Suprapubic skin (tissue), 4 donors: ENCODE measurements around the gene CHKB. TPM values are rescaled to one million over a fixed set of nuclear protein-coding genes. Genes with fewer than 3 reads are reported as not detected.
A peak's percentile ranks its signal among the peaks of the same experiment; 100 is the strongest.

Source experiments
- DNase-seq, 2 donors: peaks; one replicate each; pipeline ENCODE4 v3.0.0-alpha.2; 2019; ENCODE audit warnings: low spot score in 2 of 2
- H3K27ac ChIP-seq: fragments of 200-600 bp; sonication (generic); one replicate; pipeline ENCODE4 v1.5.1; 2019
- H3K27me3 ChIP-seq: fragments of 200-600 bp; sonication (generic); one replicate; pipeline ENCODE4 v1.5.1; 2019
- H3K36me3 ChIP-seq: fragments of 200-600 bp; sonication (generic); one replicate; pipeline ENCODE4 v1.5.1; 2019
- H3K4me1 ChIP-seq: fragments of 200-600 bp; sonication (generic); one replicate; pipeline ENCODE4 v1.5.1; 2019
- H3K4me3 ChIP-seq: fragments of 200-600 bp; sonication (generic); one replicate; pipeline ENCODE4 v1.5.1; 2019; ENCODE audit warnings: mild to moderate bottlenecking
- H3K9me3 ChIP-seq: fragments of 200-600 bp; sonication (generic); one replicate; pipeline ENCODE4 v1.5.1; 2019
- EP300 ChIP-seq: sonication (generic); formaldehyde crosslinking; IDR thresholded peaks from one replicate; pipeline ENCODE4 v1.6.1; 2017; ENCODE audit warnings: antibody characterized with exemption
- POLR2A ChIP-seq, 2 donors: fragments of 450-650 bp; IDR thresholded peaks; one replicate each; pipeline ENCODE4 v1.6.1; 2017; ENCODE audit warnings: antibody characterized with exemption in 2 of 2, mild to moderate bottlenecking in 2 of 2, moderate library complexity in 2 of 2
- POLR2AphosphoS5 ChIP-seq, 3 donors: sonication (generic); formaldehyde crosslinking; IDR thresholded peaks; one replicate each; pipeline ENCODE4 v1.6.1; 2017; ENCODE audit warnings: antibody characterized with exemption in 3 of 3
- WGBS: methylation state at CpG from one replicate; pipeline ENCODE4 v1.1.5; 2018; 5-methylcytosine and 5-hydroxymethylcytosine counted together
- total RNA-seq, 4 donors: library from RNA; depleted of rRNA; stranded (reverse); fragments of >200 nt; gene quantifications; one replicate each; pipeline ENCODE4 v1.1.0, GENCODE V29; 2016
- TF ChIP-seq, protein P1 (sequence below), 2 donors: fragments of 200-600 bp in 1 of 2; fragments of 450-650 bp in 1 of 2; sonication (generic) in 1 of 2; IDR thresholded peaks; one replicate each; pipeline ENCODE4 v1.5.1; 2016 to 2019; ENCODE audit warnings: antibody characterized with exemption in 2 of 2, mild to moderate bottlenecking in 1 of 2, moderate library complexity in 1 of 2

Gene CHKB
- total RNA-seq, 4 donors from 2014 or later, result 43.0 to 86.5 (median 73.0) TPM

DNA sequence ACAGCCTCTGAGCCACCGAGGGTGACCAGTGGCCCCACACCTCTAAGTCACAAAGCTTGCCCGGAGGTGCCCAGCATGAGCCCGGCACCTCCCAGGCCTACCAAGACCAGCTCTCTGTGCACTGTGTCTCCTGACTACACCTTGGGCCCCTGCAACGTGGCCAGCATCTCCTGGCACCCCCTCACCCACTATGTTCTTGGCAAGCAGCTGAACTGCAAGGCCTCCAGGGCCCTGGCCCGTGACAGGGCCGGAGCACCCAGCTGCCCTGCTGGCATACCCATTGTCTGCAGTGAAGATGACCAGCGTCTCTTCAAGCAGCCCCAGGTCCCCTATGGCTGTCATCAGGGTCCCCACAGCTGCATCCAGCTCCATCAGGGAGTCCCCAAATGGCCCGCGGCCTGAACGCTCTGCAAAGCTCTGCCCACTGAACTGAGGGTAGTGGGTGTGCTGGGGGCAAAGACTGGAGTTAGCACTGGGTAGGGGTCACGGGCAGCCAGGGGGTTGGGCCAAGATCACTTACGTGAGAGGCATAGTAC, 43.7 kb upstream of the CHKB start:
- Histone ChIP-seq H3K4me1 (peaks cover 52% of the 10 kb centered on the region), H3K9me3 (no peaks in the 10 kb centered on the region), H3K27ac (no peak overlapping the region), H3K4me3 (no peak overlapping the region), H3K36me3 (peaks cover 12% of the 10 kb centered on the region), H3K27me3 (no peaks in the 10 kb centered on the region)
- DNase-seq, result no peak
- TF ChIP-seq POLR2A (IDR thresholded peaks at IDR 0.05), result no peak
- TF ChIP-seq EP300, result no peak
- no peak for TF ChIP-seq POLR2AphosphoS5 (IDR thresholded peaks at IDR 0.05)
- TF ChIP-seq, protein P1, sequence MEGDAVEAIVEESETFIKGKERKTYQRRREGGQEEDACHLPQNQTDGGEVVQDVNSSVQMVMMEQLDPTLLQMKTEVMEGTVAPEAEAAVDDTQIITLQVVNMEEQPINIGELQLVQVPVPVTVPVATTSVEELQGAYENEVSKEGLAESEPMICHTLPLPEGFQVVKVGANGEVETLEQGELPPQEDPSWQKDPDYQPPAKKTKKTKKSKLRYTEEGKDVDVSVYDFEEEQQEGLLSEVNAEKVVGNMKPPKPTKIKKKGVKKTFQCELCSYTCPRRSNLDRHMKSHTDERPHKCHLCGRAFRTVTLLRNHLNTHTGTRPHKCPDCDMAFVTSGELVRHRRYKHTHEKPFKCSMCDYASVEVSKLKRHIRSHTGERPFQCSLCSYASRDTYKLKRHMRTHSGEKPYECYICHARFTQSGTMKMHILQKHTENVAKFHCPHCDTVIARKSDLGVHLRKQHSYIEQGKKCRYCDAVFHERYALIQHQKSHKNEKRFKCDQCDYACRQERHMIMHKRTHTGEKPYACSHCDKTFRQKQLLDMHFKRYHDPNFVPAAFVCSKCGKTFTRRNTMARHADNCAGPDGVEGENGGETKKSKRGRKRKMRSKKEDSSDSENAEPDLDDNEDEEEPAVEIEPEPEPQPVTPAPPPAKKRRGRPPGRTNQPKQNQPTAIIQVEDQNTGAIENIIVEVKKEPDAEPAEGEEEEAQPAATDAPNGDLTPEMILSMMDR (IDR thresholded peaks at IDR 0.05), result no peak
- WGBS, result 91% methylated on average over 6 of the region's 12 CpGs

DNA sequence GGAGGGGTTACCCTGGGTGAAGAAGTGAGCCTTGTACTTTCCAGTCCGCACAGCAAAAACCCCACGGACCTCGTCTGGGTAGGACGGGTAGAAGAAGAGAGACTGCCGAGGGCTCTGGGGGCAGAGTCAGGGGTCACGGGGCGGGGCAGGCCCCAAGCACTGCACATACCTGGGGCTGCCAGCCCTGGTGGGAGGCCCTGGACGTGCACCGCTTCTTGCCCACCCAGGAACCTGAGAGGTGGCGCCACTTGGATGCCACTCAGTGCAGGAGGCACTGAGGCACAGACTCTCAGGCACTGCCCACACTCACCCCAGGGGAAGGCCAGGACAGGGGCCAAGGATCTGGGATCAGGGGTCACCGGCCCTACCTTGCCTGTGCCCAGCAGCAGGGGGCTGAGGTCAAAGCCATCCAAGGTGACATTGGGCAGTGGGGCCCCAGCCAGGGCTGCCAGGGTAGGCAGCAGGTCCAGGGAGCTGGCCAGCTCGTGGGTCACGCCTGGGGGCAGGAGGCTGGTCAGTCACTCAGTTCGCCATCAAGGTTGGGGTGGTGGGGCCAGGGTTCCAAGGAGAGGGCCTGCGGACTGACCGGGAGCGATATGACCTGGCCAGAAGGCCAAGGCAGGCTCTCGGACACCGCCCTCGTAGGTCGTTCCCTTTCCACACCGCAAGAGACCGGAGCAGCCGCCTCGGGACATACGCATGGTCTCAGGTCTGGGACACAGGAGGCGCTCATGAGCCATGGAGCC, 43.1 kb upstream of the CHKB start:
- TF ChIP-seq, protein P1 (IDR thresholded peaks at IDR 0.05), result no peak
- TF ChIP-seq EP300, result no peak
- TF ChIP-seq POLR2AphosphoS5 (IDR thresholded peaks at IDR 0.05), result no peak
- no peak for TF ChIP-seq POLR2A (IDR thresholded peaks at IDR 0.05)
- no peaks in the 10 kb centered on the region for H3K27me3 ChIP-seq
- H3K4me1 ChIP-seq, result peaks cover 58% of the 10 kb centered on the region
- no peak overlapping the region for H3K4me3 ChIP-seq
- peaks cover 12% of the 10 kb centered on the region for H3K36me3 ChIP-seq
- 91% methylated on average over 13 of the region's 27 CpGs for WGBS
- no peak overlapping the region for H3K27ac ChIP-seq
- no peaks in the 10 kb centered on the region for H3K9me3 ChIP-seq
- DNase-seq, result peak; percentile 64 to 79

DNA sequence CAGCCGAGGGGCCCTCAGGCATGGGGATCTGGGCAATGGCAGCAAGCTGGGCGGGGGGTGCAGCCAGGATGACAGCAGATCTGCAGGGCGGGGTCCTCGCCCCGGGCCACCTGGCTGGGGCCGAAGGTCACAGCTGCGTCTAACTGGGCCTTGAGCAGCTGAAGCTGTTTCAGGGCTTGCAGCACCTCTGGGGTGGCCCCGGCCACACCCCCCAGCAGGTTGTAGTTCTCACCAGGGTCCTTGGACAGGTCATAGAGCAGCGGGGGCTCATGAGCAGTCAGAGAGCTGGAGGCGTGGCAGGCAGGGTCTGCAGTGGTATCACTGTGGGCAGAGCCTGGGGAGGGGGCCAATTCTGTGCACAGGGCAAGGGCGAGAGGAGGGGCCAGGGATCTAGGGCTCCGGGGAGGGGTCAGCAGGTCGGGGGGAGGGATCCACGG, 42.5 kb upstream of the CHKB start:
- WGBS, result 59% methylated on average over 10 of the region's 14 CpGs
- TF ChIP-seq POLR2A (IDR thresholded peaks at IDR 0.05) (no peak), EP300 (no peak), POLR2AphosphoS5 (IDR thresholded peaks at IDR 0.05) (no peak)
- TF ChIP-seq, protein P1 (IDR thresholded peaks at IDR 0.05), result no peak
- DNase-seq, result peak; percentile 66 to 79
- peaks cover 63% of the 10 kb centered on the region for H3K4me1 ChIP-seq
- H3K27ac ChIP-seq, result no peak overlapping the region
- H3K36me3 ChIP-seq, result peaks cover 12% of the 10 kb centered on the region
- H3K9me3 ChIP-seq, result no peaks in the 10 kb centered on the region
- H3K4me3 ChIP-seq, result no peak overlapping the region
- H3K27me3 ChIP-seq, result no peaks in the 10 kb centered on the region

DNA sequence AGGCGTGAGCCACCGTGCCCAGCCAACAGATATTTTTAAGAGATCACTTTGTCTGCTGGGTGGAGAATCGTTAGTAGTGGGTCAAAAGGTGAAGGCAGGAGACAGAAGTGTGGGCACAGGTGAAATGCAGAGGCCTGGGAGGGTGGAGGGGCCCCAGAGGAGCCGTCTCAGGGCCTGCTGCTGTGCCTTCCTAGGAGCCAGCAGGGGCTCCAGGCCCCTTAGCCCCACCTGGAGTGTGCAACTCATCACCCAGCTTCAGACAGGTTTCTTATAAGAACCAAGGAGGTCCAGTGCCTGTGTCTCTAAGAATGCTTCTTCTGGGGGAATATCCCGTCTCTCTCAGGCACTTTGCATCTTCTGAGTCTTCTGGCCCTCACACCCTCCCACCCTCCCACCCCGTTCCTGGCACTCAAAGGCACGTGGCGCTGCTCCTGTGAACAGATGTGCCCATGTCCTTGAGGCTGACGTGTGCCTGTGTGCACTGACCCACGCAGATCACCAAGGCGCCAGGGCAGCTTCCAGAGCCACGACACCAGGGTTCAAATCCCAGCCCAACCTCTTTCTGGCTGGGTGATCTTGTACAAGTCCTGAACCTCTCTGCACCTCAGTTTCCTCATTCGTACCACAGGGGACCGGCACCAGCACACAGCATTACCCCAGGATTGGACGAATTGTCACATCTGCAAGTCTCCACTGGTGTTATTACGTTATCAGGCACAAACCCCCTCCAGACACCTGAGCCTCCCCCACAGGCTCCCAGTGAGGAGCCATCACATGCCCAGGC, 41.9 kb upstream of the CHKB start:
- H3K9me3 ChIP-seq, result no peaks in the 10 kb centered on the region
- no peak overlapping the region for H3K4me3 ChIP-seq
- WGBS, result 73% methylated on average over 15 of the region's 16 CpGs
- DNase-seq, result peak in 1 of 2 donors; percentile 52
- H3K27ac ChIP-seq, result no peak overlapping the region
- peaks cover 12% of the 10 kb centered on the region for H3K36me3 ChIP-seq
- no peaks in the 10 kb centered on the region for H3K27me3 ChIP-seq
- H3K4me1 ChIP-seq, result peaks cover 61% of the 10 kb centered on the region
- TF ChIP-seq, protein P1 (IDR thresholded peaks at IDR 0.05), result no peak
- TF ChIP-seq EP300 (no peak), POLR2AphosphoS5 (IDR thresholded peaks at IDR 0.05) (no peak), POLR2A (IDR thresholded peaks at IDR 0.05) (no peak)
